HUES6 (cell line): ENCODE data around the gene ALOX12.

Experiments used
- H3K27ac ChIP-seq: 2 replicates; pipeline ENCODE4 v1.7.0; 2013; ENCODE audit warnings: low read depth, mild to moderate bottlenecking, low read length, inconsistent platforms
- H3K27me3 ChIP-seq: 2 replicates; pipeline ENCODE4 v1.6.1; 2013; ENCODE audit warnings: low read length; ENCODE audit not compliant: control insufficient read depth, insufficient read depth
- H3K36me3 ChIP-seq: 2 replicates; pipeline ENCODE4 v1.6.1; 2013; ENCODE audit warnings: low read length; ENCODE audit not compliant: control insufficient read depth, insufficient read depth
- H3K4me1 ChIP-seq: 2 replicates; pipeline ENCODE4 v1.6.1; 2013; ENCODE audit warnings: low read length; ENCODE audit not compliant: control insufficient read depth, insufficient read depth
- H3K4me3 ChIP-seq: 2 replicates; pipeline ENCODE4 v1.5.1; 2013; ENCODE audit warnings: low read depth, low read length
- H3K9ac ChIP-seq: one replicate; pipeline ENCODE4 v1.6.1; 2013; ENCODE audit warnings: mild to moderate bottlenecking, low read length
- H3K9me3 ChIP-seq: 2 replicates; pipeline ENCODE4 v1.6.1; 2013; ENCODE audit warnings: low read depth, low read length; ENCODE audit not compliant: control insufficient read depth, insufficient read depth

Gene ALOX12

GRCh38 chr17:7016418-7016817 lies 20.6 kb downstream of the ALOX12 start:
- no peak overlapping the region for H3K4me3 ChIP-seq
- H3K9me3 ChIP-seq = no peaks in the 10 kb centered on the region
- H3K9ac ChIP-seq = no peak overlapping the region

GRCh38 chr17:7016886-7017826 lies 21.3 kb downstream of the ALOX12 start:
- H3K4me1 ChIP-seq = peaks cover 26% of the 10 kb centered on the region
- H3K9me3 ChIP-seq = no peaks in the 10 kb centered on the region
- no peak overlapping the region for H3K9ac ChIP-seq
- H3K4me3 ChIP-seq = no peak overlapping the region
- peaks cover 18% of the 10 kb centered on the region for H3K27me3 ChIP-seq
- H3K27ac ChIP-seq = no peak overlapping the region
- H3K36me3 ChIP-seq = peaks cover 10% of the 10 kb centered on the region

More at GRCh38 chr17:7016418-7016817, 20.6 kb downstream of the ALOX12 start:
- Histone ChIP-seq H3K27ac (no peak overlapping the region), H3K4me1 (peaks cover 25% of the 10 kb centered on the region), H3K27me3 (peaks cover 12% of the 10 kb centered on the region), H3K36me3 (peaks cover 10% of the 10 kb centered on the region)

DNA sequence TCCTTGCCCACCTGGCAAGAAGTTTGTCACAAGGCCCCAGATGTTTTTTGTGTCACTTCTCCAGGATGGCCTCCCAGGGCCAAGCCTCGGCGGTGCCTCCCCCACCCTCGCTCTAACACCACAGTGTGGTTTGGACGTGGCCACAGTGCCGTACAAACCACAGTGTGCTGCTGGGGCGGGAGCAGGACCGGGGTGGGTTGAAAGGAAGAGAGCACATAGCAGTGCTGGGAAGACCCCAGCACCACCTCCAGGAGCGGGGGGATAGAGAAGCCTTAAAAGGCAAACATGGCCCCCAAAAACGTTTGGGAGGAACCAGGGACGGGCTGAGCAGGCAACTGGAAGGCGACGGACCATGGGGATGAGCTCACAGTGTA lies 22.0 kb downstream of the ALOX12 start:
- Histone ChIP-seq H3K9ac (no peak overlapping the region), H3K36me3 (peaks cover 10% of the 10 kb centered on the region), H3K27me3 (peaks cover 25% of the 10 kb centered on the region), H3K4me3 (no peak overlapping the region), H3K9me3 (no peaks in the 10 kb centered on the region), H3K4me1 (peaks cover 26% of the 10 kb centered on the region), H3K27ac (no peak overlapping the region)

DNA sequence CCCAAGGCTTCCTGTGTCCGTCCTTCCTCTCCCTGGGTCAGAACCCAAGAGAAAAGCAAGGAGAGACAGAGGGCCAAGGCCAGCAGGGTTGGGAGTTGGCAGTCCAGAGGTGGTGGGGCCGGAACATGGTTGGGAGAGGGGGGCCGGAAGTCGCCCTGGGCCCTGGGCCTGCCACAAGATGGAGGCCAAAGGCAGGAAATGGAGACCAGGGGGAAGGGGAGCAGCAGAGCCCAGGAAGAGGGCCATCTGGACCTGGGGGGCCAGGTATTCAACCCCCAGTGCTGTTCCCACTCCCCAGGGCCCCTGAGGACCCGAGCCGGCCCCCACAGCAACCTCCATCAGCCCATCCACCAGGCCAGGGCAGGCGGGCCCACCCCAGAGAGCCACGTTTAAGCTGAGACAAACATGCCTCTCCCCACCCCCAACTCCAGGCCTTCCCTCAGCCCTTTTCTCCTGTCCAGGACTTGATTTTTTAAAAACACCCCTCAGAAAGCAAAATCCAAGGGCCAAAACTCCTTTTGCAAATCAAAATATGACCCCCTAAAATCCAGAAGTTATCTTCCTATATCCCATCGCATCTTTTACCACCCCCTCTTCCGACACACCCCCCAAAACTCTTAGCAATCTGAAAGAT lies 22.6 kb downstream of the ALOX12 start:
- Histone ChIP-seq H3K4me1 (peaks cover 26% of the 10 kb centered on the region), H3K4me3 (no peak overlapping the region), H3K36me3 (peaks cover 10% of the 10 kb centered on the region), H3K27ac (no peak overlapping the region), H3K9me3 (no peaks in the 10 kb centered on the region), H3K27me3 (peaks cover 31% of the 10 kb centered on the region), H3K9ac (no peak overlapping the region)

DNA sequence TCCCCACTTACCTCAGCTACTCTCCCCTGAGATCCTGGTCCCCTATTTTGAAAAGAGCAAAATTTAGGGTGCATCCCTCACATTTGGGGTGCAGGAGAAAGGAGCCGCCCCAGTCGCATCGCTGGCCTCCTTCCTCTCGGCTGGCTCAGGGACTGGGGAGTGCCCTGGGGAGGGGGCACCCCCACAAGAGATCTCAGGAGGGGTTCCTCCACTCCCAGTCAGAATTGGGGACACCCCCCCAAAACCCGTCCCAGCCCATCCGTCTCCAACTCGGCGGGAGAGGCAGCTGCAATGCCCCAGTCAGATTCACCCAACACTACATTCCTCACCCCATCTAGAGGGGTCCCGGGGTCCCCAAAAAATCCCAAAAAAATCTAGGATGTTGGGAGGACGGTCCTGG lies 23.5 kb downstream of the ALOX12 start:
- H3K9me3 ChIP-seq = no peaks in the 10 kb centered on the region
- peaks cover 10% of the 10 kb centered on the region for H3K36me3 ChIP-seq
- peak overlapping the region; percentile 81; the same call in 1 of the 2 replicates for H3K27ac ChIP-seq
- H3K9ac ChIP-seq = peak overlapping the region; percentile 72
- H3K4me1 ChIP-seq = peaks cover 22% of the 10 kb centered on the region
- peaks cover 35% of the 10 kb centered on the region for H3K27me3 ChIP-seq
- H3K4me3 ChIP-seq = peak overlapping the region; percentile 59

DNA sequence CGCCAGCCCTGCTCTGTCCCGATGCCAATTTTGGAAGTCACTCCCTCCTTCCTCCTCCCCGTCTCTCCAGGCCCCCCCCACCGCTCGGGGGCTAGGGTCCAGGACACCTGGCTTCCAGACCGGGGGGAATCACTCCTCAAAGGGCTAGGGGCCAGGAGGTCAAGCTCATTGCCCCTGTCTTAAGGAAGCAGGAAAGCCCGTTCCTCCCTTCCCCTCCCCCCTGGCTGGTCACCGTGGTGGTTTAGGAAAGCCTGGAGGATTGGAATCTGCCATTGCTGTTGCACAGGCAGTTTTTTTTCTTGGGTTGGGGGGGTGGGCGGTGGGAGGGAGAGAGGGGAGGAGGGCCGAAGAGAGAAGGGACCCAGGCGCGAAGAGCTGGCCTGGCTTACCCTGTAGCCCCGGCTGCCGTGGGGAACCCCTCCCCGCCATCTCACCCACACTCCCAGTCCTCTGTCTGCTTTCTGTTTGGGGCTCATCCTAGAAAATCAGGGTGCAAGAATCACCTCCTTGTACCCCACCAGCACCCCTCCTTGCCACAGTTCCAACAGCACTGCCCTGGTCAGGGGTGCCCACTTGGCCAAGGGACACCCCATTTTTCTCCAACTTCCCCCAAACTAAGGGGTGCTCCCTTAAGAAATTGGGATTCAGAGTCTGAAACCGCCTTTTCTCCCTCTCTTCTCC lies 24.1 kb downstream of the ALOX12 start:
- peak overlapping the region; percentile 81; the same call in 1 of the 2 replicates for H3K27ac ChIP-seq
- H3K36me3 ChIP-seq = peaks cover 10% of the 10 kb centered on the region
- no peaks in the 10 kb centered on the region for H3K9me3 ChIP-seq
- H3K9ac ChIP-seq = peak overlapping the region; percentile 72
- H3K4me1 ChIP-seq = peaks cover 22% of the 10 kb centered on the region
- peaks cover 40% of the 10 kb centered on the region for H3K27me3 ChIP-seq
- H3K4me3 ChIP-seq = peak overlapping the region; percentile 59

GRCh38 chr17:7020894-7021664 lies 25.2 kb downstream of the ALOX12 start:
- Histone ChIP-seq H3K27me3 (peaks cover 40% of the 10 kb centered on the region), H3K4me1 (peaks cover 22% of the 10 kb centered on the region), H3K4me3 (peak overlapping the region; percentile 62), H3K9ac (no peak overlapping the region), H3K36me3 (peaks cover 10% of the 10 kb centered on the region), H3K9me3 (no peaks in the 10 kb centered on the region), H3K27ac (no peak overlapping the region)

- H3K4me1 ChIP-seq = peaks cover 22% of the 10 kb centered on the region
- H3K27me3 ChIP-seq = peaks cover 40% of the 10 kb centered on the region
- peak overlapping the region; percentile 40 for H3K9ac ChIP-seq
- H3K4me3 ChIP-seq = peak overlapping the region; percentile 62
- H3K9me3 ChIP-seq = no peaks in the 10 kb centered on the region
- no peak overlapping the region for H3K27ac ChIP-seq
- H3K36me3 ChIP-seq = peaks cover 6% of the 10 kb centered on the region
These were observed 26.3 kb downstream of the ALOX12 start for GRCh38 chr17:7021993-7022778.

- peaks cover 22% of the 10 kb centered on the region for H3K4me1 ChIP-seq
- H3K4me3 ChIP-seq = peak within 1 kb of the TSS; percentile 62
- no peak within 1 kb of the TSS for H3K27ac ChIP-seq
- peaks cover 4% of the 10 kb centered on the region; the same call in 1 of the 2 replicates for H3K36me3 ChIP-seq
- H3K9me3 ChIP-seq = no peaks in the 10 kb centered on the region
- H3K27me3 ChIP-seq = peaks cover 40% of the 10 kb centered on the region
- peak within 1 kb of the TSS; percentile 48 for H3K9ac ChIP-seq
These were observed 27.1 kb downstream of the ALOX12 start, which contains the start of gene BCL6B for GRCh38 chr17:7022781-7023571. Gene BCL6B, plus strand, starts transcription at chr17:7023050. Its CDS starts 622 bp downstream, at chr17:7023672.
